Upper lobe of left lung (tissue), 4 donors: ENCODE measurements around the gene SETD2.

ENCODE experiments used
- CTCF ChIP-seq, 6 experiments: fragments of 450-650 bp in 4 of 6; fragments of 200-600 bp in 2 of 6; sonication (generic) in 2 of 6; IDR thresholded peaks; one replicate each; pipeline ENCODE4 v1.5.1; 2016 to 2019; ENCODE audit warnings: antibody characterized with exemption in 6 of 6
- EP300 ChIP-seq, 4 donors: sonication (generic); formaldehyde crosslinking; IDR thresholded peaks; one replicate each; pipeline ENCODE4 v1.5.1; 2017; ENCODE audit warnings: antibody characterized with exemption in 4 of 4, control low read depth in 2 of 4

GRCh38 chr3:47197287-47197686 lies 33.4 kb upstream of the SETD2 start:
- TF ChIP-seq CTCF (IDR thresholded peaks at IDR 0.05) (no peak), EP300 (IDR thresholded peaks at IDR 0.05) (no peak)
